HepG2 (cell line): Measurements from ENCODE around the gene KSR1. TPM values are rescaled to one million over a fixed set of nuclear protein-coding genes. Genes with fewer than 3 reads are reported as not detected.

Experiments used
- ATAC-seq: fragments of 200-7000 bp; cut with Tn5 transposase; 3 replicates; pipeline ENCODE4 v1.9.1; 2020; ENCODE audit warnings: mild to moderate bottlenecking, moderate library complexity
- BruUV-seq: library from RNA; stranded (reverse); fragments of 400-500 nt; replicated peaks from 2 replicates; lab custom pipeline; 2021; lab: Mats Ljungman, UMichigan
- CTCF ChIA-PET: fragments of 300-600 bp; formaldehyde crosslinking; extraction: SDS; loops from one replicate; lab custom pipeline; 2021; ENCODE audit warnings: low total read pairs, inconsistent platforms, low intra/inter-chr PET ratio; lab: Yijun Ruan, JAX
- POLR2A ChIA-PET: fragments of 350-600 bp; sonication (Branson Sonifier 250); formaldehyde crosslinking; loops from one replicate; lab custom pipeline; 2020; ENCODE audit warnings: antibody characterized with exemption, inconsistent platforms; lab: Yijun Ruan, JAX
- DNase-seq: peaks from one replicate; pipeline ENCODE4 v3.0.0-alpha.2; 2015; ENCODE audit warnings: low spot score
- FAIRE-seq: peaks from 3 replicates; lab custom pipeline; 2011; peaks lifted over from hg19 to GRCh38; lab: Jason Lieb, UNC
- H2AFZ ChIP-seq: one replicate; pipeline ENCODE4 v1.6.1; 2011; ENCODE audit warnings: low read length, inconsistent platforms
- H3K27ac ChIP-seq: fragments of 300-600 bp; 3 replicates; pipeline ENCODE4 v1.8.0; 2011; ENCODE audit warnings: mixed run types, mild to moderate bottlenecking, mixed read lengths, low read length, inconsistent platforms; ENCODE audit not compliant: insufficient read depth; ENCODE audit errors: extremely low read length
- H3K27me3 ChIP-seq, 2 experiments: fragments of 200-600 bp in 1 of 2; 2 replicates in 1 of 2; 3 replicates in 1 of 2; pipeline versions ENCODE4 v1.6.0 to v1.8.0; 2011; ENCODE audit warnings: low read length in 2 of 2, mild to moderate bottlenecking in 2 of 2, moderate library complexity in 2 of 2, inconsistent platforms in 1 of 2; ENCODE audit not compliant: insufficient read depth in 2 of 2, control insufficient read depth in 1 of 2
- H3K36me3 ChIP-seq, 2 experiments: fragments of 200-600 bp in 1 of 2; replicated peaks in 1 of 2; 2 replicates in 1 of 2; 3 replicates in 1 of 2; pipeline versions ENCODE4 v1.5.1 to v1.8.0; 2011; ENCODE audit warnings: low read length in 2 of 2, inconsistent platforms in 1 of 2; ENCODE audit not compliant: insufficient read depth in 2 of 2, control insufficient read depth in 1 of 2
- H3K4me1 ChIP-seq: 2 replicates; pipeline ENCODE4 v1.5.1; 2012; ENCODE audit warnings: low read length, inconsistent platforms; ENCODE audit not compliant: insufficient read depth
- H3K4me2 ChIP-seq: 2 replicates; pipeline ENCODE4 v1.6.0; 2011; ENCODE audit warnings: low read depth, low read length, inconsistent platforms
- H3K4me3 ChIP-seq, 3 experiments: fragments of 200-600 bp in 1 of 3; sonication (generic), shearing (Covaris generic) in 1 of 3; replicated peaks in 1 of 3; 2 replicates each; pipeline ENCODE4 v1.5.1; 2011 to 2016; ENCODE audit warnings: low read length in 3 of 3, inconsistent platforms in 2 of 3, low read depth in 2 of 3, mild to moderate bottlenecking in 2 of 3, control low read depth in 1 of 3, mixed read lengths in 1 of 3; ENCODE audit not compliant: insufficient read depth in 1 of 3
- H3K79me2 ChIP-seq: one replicate; pipeline ENCODE4 v1.6.1; 2011; ENCODE audit warnings: low read length, inconsistent platforms; ENCODE audit not compliant: insufficient read depth
- H3K9ac ChIP-seq: 2 replicates; pipeline ENCODE4 v1.6.0; 2011; ENCODE audit warnings: mild to moderate bottlenecking, low read depth, low read length, inconsistent platforms; ENCODE audit not compliant: insufficient read depth
- H3K9me3 ChIP-seq: 2 replicates; pipeline ENCODE4 v1.5.1; 2012; ENCODE audit warnings: mild to moderate bottlenecking, low read length
- H4K20me1 ChIP-seq: 2 replicates; pipeline ENCODE4 v1.6.0; 2011; ENCODE audit warnings: inconsistent platforms, mild to moderate bottlenecking, low read length, moderate library complexity; ENCODE audit not compliant: insufficient read depth
- ARID4A ChIP-seq: sonication (generic); formaldehyde crosslinking; IDR thresholded peaks from 2 replicates; pipeline ENCODE4 v1.5.0; 2020; ENCODE audit warnings: mild to moderate bottlenecking, missing genetic modification reagents, borderline replicate concordance
- GFI1 ChIP-seq: sonication (generic); formaldehyde crosslinking; IDR thresholded peaks from 2 replicates; pipeline ENCODE4 v1.5.0; 2020; ENCODE audit warnings: missing genetic modification reagents, mild to moderate bottlenecking, borderline replicate concordance
- PAWR ChIP-seq: sonication (generic); formaldehyde crosslinking; IDR thresholded peaks from 2 replicates; pipeline ENCODE4 v1.4.0; 2020; ENCODE audit warnings: missing genetic modification reagents, mild to moderate bottlenecking, borderline replicate concordance
- ZNF441 ChIP-seq: sonication (generic); formaldehyde crosslinking; IDR thresholded peaks from 2 replicates; pipeline ENCODE4 v1.7.0; 2021; ENCODE audit warnings: missing genetic modification reagents, borderline replicate concordance
- ZNF607 ChIP-seq: sonication (generic); formaldehyde crosslinking; IDR thresholded peaks from 2 replicates; pipeline ENCODE4 v1.5.1; 2020; ENCODE audit warnings: missing genetic modification reagents, mild to moderate bottlenecking, borderline replicate concordance
- ZNF792 ChIP-seq: IDR thresholded peaks from 2 replicates; pipeline ENCODE4 v1.6.1; 2016
- WGBS: methylation state at CpG from one replicate; pipeline ENCODE4 v1.1.6; 2017; ENCODE audit warnings: low lambda C conversion rate; 5-methylcytosine and 5-hydroxymethylcytosine counted together
- in situ Hi-C: cut with HindIII; loops from 2 replicates; pipeline ENCODE4 v1.10.0; 2017; ENCODE audit warnings: low pct_unique_long_range_greater_than_20kb; ENCODE audit not compliant: extremely low pct_ligation_motif_present
- intact Hi-C: fragments of 100-400 bp; cut with micrococcal nuclease; formaldehyde crosslinking; loops from one replicate; pipeline ENCODE4 v1.10.0; 2022; ENCODE audit not compliant: unreplicated experiment
- polyA plus RNA-seq, 8 experiments: library from polyadenylated mRNA; depleted of rRNA in 3 of 8; stranded (reverse) in 7 of 8; unstranded in 1 of 8; fragments of >200 nt; fragmentation: Illumina TruSeq in 4 of 8; extraction: Trizol in 4 of 8; gene quantifications; 2 replicates each; pipeline versions ENCODE4 v1.2.1 to v1.2.3, GENCODE V29; 2011 to 2016; ENCODE audit warnings: low read depth in 4 of 8, missing spikeins in 1 of 8, mixed read lengths in 1 of 8; ENCODE audit not compliant: insufficient read depth in 1 of 8
- total RNA-seq, 5 experiments: library from RNA; depleted of rRNA; stranded (reverse); fragments of >200 nt; fragmentation: Illumina TruSeq; extraction: Trizol; gene quantifications; 2 replicates each; pipeline ENCODE4 v1.2.3, GENCODE V29; 2016; ENCODE audit warnings: low read depth in 1 of 5

KSR1 gene
- total and polyA plus RNA-seq, 2 of the 13 experiments (the other 11 are each of a cell fraction or from before 2014, with no cell fraction given), result 10.1 to 16.6 TPM

- ChIA-PET CTCF (no interaction called here), POLR2A (no interaction called here)
- Histone ChIP-seq H3K4me2 (no peak overlapping the region), H3K27me3 (no peaks in the 10 kb centered on the region), H3K9ac (no peak overlapping the region), H3K4me3 (no peak overlapping the region), H3K79me2 (no peaks in the 10 kb centered on the region), H3K4me1 (no peaks in the 10 kb centered on the region)
- intact Hi-C loops, result no loop called here
- WGBS, result no CpG with 5 or more reads among the region's 3 CpGs
- TF ChIP-seq GFI1 (no peak), ZNF792 (no peak), ARID4A (CRISPR knock-in tag) (no peak), PAWR (CRISPR knock-in tag) (no peak), ZNF441 (CRISPR knock-in tag) (no peak), ZNF607 (CRISPR knock-in tag) (no peak)
- TF ChIP-seq, all 625 proteins: peak for 0
- Histone ChIP-seq H2AFZ (no peak overlapping the region), H4K20me1 (no peaks in the 10 kb centered on the region), H3K9me3 (no peaks in the 10 kb centered on the region), H3K27ac (no peak overlapping the region), H3K36me3 (peaks cover 15 to 54% of the 10 kb centered on the region in 2 experiments)
- DNase-seq (no peak), ATAC-seq (no peak), FAIRE-seq (no peak)
- in situ Hi-C loops, result loop anchor here (10.0 kb wide), 3 partner anchors 59 to 359 kb away; no protein-coding TSS in a partner anchor
- no TSS peak for BruUV-seq
These were observed 137.6 kb downstream of the KSR1 start for GRCh38 chr17:27593857-27594255.
